ENCODE measurements around the gene TMEM52.

Gene TMEM52

GRCh38 chr1:1915911-1916840, 2.9 kb downstream of the TMEM52 start:
- Histone ChIP-seq H3K79me2 (ENCODE audit: low read length) (no peaks in the 10 kb centered on the region), H2AFZ (ENCODE audit: low read depth, low read length) (no peak overlapping the region), H3K4me2 (ENCODE audit: low read length) (no peak overlapping the region), H3K27ac (ENCODE audit: low read length) (no peak overlapping the region), H3K27me3 (ENCODE audit: low read depth, low read length) (no peaks in the 10 kb centered on the region), H3K9me3 (ENCODE audit: insufficient read depth, low read length) (no peaks in the 10 kb centered on the region), H3K4me3 (ENCODE audit: low read length) (no peak overlapping the region), H4K20me1 (ENCODE audit: insufficient read depth, low read length) (no peaks in the 10 kb centered on the region), H3K4me1 (ENCODE audit: low read length) (peaks cover 3% of the 10 kb centered on the region; the same call in 1 of the 2 replicates), H3K36me3 (replicated peaks; ENCODE audit: low read depth, low read length) (no peaks in the 10 kb centered on the region), H3K9ac (ENCODE audit: low read length) (no peak overlapping the region)
- no peak for TF ChIP-seq EZH2phosphoT487 (IDR thresholded peaks at IDR 0.05; ENCODE audit: low read depth)
- TF ChIP-seq CTCF (IDR thresholded peaks at IDR 0.05; ENCODE audit: low read depth, low read length): no peak

- H3K9ac ChIP-seq (ENCODE audit: low read length): no peak within 1 kb of the TSS
- H3K36me3 ChIP-seq (replicated peaks; ENCODE audit: low read depth, low read length): no peaks in the 10 kb centered on the region
- H3K9me3 ChIP-seq (ENCODE audit: insufficient read depth, low read length): no peaks in the 10 kb centered on the region
- H3K4me3 ChIP-seq (ENCODE audit: low read length): no peak within 1 kb of the TSS
- no peak within 1 kb of the TSS for H3K4me2 ChIP-seq (ENCODE audit: low read length)
- TF ChIP-seq EZH2phosphoT487 (IDR thresholded peaks at IDR 0.05; ENCODE audit: low read depth) (no peak), CTCF (IDR thresholded peaks at IDR 0.05; ENCODE audit: low read depth, low read length) (no peak)
- H3K79me2 ChIP-seq (ENCODE audit: low read length): no peaks in the 10 kb centered on the region
- H3K4me1 ChIP-seq (ENCODE audit: low read length): peaks cover 14% of the 10 kb centered on the region
- no peaks in the 10 kb centered on the region for H4K20me1 ChIP-seq (ENCODE audit: insufficient read depth, low read length)
- H2AFZ ChIP-seq (ENCODE audit: low read depth, low read length): no peak within 1 kb of the TSS
- H3K27me3 ChIP-seq (ENCODE audit: low read depth, low read length): no peaks in the 10 kb centered on the region
- no peak within 1 kb of the TSS for H3K27ac ChIP-seq (ENCODE audit: low read length)
Measured at GRCh38 chr1:1914971-1915692, 3.9 kb downstream of the TMEM52 start, which contains the start of gene CALML6. CALML6 (plus strand) TSS chr1:1915260; CDS start chr1:1915281, 21 bp downstream.

GRCh38 chr1:1914101-1914970, 4.7 kb downstream of the TMEM52 start:
- TF ChIP-seq EZH2phosphoT487 (IDR thresholded peaks at IDR 0.05; ENCODE audit: low read depth) (no peak), CTCF (IDR thresholded peaks at IDR 0.05; ENCODE audit: low read depth, low read length) (no peak)
- no peak overlapping the region for H2AFZ ChIP-seq (ENCODE audit: low read depth, low read length)
- H3K9me3 ChIP-seq (ENCODE audit: insufficient read depth, low read length): no peaks in the 10 kb centered on the region
- H3K4me3 ChIP-seq (ENCODE audit: low read length): no peak overlapping the region
- H3K4me1 ChIP-seq (ENCODE audit: low read length): peaks cover 21% of the 10 kb centered on the region
- H3K9ac ChIP-seq (ENCODE audit: low read length): no peak overlapping the region
- no peaks in the 10 kb centered on the region for H3K79me2 ChIP-seq (ENCODE audit: low read length)
- H3K27me3 ChIP-seq (ENCODE audit: low read depth, low read length): no peaks in the 10 kb centered on the region
- no peaks in the 10 kb centered on the region for H3K36me3 ChIP-seq (replicated peaks; ENCODE audit: low read depth, low read length)
- H3K4me2 ChIP-seq (ENCODE audit: low read length): no peak overlapping the region
- no peak overlapping the region for H3K27ac ChIP-seq (ENCODE audit: low read length)
- no peaks in the 10 kb centered on the region for H4K20me1 ChIP-seq (ENCODE audit: insufficient read depth, low read length)
